Stimulated activated CD8-positive, alpha-beta memory T cell treated with anti-CD3 and anti-CD28 coated beads, Interleukin-4, amount 100 ng/mL, for 4 hours (primary cell): ENCODE measurements around the gene GPR31.

ENCODE experiments used
- DNase-seq, 2 donors: peaks; one replicate each; pipeline ENCODE4 v3.0.0-alpha.2; 2020; ENCODE audit warnings: low read depth in 2 of 2, low spot score in 1 of 2

GPR31 gene

DNA sequence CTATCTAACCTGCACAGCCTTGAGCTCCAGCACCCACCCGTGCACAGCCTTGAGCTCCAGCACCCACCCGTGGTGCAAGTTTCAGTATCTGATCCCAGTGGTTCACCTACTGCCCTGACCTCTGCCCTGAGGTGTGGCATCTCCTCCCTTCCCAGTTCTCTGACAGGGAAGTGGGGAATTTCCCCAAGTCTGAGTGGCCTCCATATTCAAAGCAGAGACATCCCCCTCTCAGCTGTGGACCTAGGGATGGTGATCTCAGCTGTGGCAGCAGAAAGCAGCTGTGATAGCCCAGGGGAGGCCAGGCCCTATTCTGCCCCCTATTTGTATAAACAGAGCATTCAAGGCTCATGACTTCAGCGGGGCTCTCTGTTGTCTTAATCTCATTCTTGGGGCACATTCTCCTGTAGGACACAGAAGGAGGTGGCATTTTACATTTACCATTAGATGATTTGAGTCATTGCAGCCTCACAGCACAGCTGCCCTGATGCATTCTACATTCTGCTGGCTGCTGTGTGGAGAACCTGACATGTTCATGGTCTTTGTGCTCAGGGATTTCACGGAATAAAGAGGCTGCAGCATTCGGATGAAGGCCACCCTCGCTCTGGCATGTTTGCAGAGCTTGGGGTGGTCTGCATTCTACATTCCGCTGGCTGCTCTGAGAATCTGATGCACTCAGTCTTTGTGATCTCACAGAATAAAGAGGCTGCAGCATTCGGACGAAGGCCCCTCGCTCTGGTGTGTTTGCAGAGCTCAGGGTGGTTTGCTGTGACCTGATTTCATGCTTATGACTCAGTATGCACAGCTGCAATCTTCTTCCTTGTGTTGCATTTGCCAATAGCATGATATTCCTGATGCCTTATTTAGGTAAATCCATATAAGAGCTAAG, 16.9 kb downstream of the GPR31 start:
- no peak for DNase-seq

DNA sequence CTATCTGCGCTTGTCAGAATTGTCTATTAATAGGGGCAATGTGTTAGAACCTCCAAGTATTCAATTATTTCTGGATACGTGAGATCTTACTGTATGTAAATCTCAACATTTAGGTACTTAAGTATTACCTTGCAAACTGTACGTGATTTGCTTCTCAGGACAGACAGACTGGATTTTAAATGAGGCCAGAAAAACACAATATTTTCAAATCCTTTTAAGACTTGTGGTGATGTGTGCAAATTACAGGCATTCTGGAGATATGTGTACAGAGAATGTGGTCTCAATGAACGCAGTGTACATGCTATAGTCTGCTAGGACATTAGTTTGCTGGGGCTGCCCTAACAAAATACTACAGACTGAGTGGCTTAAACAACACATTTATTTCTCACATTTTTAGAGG, 18.0 kb downstream of the GPR31 start:
- no peak for DNase-seq

DNA sequence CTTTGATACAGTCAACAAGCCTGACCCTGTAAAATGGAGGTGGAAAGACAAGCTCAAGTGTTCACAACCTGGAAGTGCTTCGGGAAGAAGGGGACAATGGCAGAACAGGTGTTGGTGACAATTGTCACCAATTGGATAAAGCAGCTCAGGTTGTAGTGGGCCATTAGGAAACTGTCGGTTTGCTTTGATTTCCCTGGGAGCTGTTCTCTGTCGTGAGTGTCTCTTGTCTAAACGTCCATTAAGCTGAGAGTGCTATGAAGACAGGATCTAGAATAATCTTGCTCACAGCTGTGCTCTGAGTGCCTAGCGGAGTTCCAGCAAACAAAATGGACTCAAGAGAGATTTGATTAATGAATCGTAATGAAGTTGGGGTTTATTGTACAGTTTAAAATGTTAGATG, 19.9 kb downstream of the GPR31 start:
- no peak for DNase-seq

DNA sequence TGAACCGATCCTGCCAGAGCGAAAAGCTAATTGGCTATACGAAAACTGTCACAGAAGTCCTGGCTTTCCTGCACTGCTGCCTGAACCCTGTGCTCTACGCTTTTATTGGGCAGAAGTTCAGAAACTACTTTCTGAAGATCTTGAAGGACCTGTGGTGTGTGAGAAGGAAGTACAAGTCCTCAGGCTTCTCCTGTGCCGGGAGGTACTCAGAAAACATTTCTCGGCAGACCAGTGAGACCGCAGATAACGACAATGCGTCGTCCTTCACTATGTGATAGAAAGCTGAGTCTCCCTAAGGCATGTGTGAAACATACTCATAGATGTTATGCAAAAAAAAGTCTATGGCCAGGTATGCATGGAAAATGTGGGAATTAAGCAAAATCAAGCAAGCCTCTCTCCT, 20.7 kb downstream of the GPR31 start:
- no peak for DNase-seq

- DNase-seq, result no peak
Measured at GRCh38 chr6:167136376-167136775, 21.4 kb downstream of the GPR31 start.

DNA sequence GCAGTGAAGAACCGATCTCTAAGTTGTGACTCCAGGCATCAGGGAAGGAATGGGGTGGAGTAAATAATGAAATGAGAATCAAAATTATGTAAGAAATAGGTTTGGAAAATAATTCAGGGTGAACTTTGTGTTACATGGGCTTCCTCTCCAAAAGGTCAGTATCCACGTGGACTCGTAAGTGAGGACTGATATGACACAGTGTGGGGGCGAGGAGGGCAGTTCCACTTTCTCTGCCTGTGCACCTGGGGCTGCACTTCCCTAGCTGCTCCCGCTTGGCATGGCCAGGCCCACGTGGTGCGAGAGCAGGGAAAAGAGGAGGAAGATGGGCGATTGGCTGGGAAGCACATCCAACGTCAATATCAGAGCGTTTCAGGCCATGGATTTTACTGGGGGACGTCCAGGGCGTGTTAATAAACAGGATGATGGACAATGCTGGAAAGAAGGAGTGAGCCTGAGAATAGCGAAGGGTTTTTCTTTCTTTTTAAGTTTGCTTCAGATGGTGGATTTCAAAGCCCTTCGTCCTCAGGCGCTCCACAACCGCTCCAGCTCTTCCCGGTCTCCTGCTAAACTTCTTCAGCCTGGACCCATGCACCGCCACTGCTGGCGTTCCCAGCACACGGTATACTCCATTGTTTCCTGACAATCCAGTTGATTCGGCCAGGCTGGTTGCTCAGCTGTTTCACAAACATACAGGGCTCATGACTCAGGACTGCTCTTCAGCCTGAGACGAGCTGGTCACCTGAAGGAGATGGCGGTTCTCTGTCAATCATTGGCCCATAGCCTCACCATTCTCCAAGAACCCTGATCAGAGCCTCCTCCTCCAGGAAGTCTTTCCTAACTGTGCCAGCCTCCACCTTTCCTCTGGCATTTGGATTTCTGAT, 23.1 kb downstream of the GPR31 start:
- DNase-seq, result no peak

GRCh38 chr6:167130712-167131684, 26.8 kb downstream of the GPR31 start:
- no peak for DNase-seq

GRCh38 chr6:167130008-167130677, 27.6 kb downstream of the GPR31 start:
- no peak for DNase-seq

DNA sequence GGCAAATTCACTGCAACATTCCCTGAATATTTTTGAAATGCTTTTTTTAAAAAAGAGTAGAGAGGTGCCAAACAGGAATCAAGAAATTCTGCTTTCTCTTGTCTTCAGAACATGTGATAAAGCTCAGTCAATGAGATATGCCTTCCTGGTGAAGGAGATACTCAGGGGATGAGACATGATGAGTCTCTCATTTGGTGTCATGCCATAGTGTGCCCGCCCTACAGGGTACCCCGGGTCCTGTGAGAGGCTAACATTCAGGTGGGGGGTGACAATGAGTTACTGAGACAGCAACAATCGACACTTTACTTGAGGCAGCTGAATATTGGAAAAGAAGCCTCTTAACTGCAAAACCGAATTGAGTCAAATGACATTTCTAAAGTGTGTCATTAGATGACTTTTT, 28.2 kb downstream of the GPR31 start:
- no peak for DNase-seq

DNA sequence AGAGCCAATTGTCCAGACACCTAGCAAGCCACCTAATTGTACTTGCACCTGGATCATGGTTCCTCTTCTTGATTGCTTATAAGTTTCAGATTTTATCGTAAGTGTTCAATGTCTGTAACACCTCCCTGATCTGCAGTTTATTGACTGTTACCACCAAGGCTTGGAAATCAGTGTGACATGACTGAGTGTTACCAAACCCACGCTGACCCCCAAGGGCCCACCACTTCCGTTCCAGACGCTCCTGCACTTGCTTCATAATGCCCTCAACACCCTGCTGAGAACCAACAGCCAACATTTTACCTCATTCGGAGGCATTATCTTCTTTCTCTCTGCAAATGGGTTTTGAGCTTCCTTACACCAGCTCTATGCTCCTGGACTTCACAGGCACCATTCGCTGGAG, 28.6 kb downstream of the GPR31 start:
- no peak for DNase-seq

- DNase-seq, result no peak
Measured at GRCh38 chr6:167127785-167128531, 29.8 kb downstream of the GPR31 start.

DNA sequence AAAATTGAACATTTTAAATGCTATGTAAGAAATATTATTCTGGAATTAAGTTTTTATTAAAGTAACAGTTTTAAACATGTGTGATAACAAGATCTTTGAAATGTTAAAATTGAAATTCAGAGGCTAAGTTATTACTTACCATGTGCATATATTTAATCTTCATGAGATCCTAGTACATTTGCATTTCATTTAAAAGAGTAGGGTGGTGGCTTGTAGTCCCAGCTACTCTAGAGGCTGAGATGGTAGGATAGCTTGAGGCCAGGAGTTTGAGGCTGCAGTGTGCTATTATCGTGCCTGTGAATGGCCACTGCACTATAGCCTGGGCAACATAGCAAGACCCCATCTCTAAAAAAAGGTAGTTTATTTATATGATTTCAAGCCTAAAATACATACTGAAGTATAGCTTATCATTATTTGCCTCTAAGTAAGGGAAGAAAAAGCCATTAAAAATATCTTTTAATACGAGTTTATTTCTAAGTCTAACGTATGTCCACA, 31.9 kb downstream of the GPR31 start:
- DNase-seq, result no peak

- DNase-seq, result no peak
Measured at GRCh38 chr6:167125410-167125809, 32.4 kb downstream of the GPR31 start.

- no peak for DNase-seq
Measured at GRCh38 chr6:167124753-167125152, 33.0 kb downstream of the GPR31 start.

DNA sequence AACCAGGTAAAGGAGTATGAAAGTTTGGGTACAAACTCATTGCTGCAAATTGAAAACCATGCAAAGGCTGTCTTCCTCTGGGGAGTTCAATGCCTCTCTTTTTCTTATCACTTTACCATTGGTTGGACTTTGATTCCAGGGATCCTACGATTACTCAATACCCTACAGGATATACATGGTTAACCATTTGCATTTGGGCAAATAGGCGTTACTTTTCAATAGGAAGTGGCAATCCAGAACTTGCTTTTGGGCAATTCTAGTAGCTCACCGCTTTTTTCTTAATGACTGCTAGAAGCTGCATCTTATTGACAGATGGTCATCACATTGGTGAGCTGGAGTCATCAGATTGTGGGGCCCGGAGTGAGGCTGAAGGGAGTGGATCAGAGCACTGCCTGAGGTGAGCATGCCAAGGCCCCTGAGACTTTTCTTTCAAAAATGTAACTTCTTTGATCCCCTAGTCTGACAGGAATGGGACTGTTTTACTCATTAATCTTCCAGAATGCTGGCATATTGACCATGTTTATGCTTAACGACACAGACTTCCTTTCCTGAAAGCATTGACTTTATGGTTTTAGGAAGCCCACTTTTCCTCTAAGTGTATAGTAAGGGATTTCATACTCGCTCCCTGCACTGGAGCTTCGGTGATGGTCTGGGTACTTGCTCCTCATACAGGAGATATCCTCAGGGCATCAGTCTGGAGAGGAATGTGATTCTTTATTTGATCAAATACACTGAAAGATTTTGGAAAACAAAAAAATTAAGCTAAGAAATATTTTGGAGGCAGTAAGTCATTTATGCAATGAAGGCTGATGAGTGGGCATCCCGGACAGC, 34.7 kb downstream of the GPR31 start, which contains the start of gene CCR6:
Gene CCR6, plus strand, starts transcription at position 270 of the 831 bp plus-strand sequence. CDS start 13,039 bp downstream, outside the sequence.
- DNase-seq, result no peak

- no peak for DNase-seq
Measured at GRCh38 chr6:167122041-167122826, 35.5 kb downstream of the GPR31 start.

DNA sequence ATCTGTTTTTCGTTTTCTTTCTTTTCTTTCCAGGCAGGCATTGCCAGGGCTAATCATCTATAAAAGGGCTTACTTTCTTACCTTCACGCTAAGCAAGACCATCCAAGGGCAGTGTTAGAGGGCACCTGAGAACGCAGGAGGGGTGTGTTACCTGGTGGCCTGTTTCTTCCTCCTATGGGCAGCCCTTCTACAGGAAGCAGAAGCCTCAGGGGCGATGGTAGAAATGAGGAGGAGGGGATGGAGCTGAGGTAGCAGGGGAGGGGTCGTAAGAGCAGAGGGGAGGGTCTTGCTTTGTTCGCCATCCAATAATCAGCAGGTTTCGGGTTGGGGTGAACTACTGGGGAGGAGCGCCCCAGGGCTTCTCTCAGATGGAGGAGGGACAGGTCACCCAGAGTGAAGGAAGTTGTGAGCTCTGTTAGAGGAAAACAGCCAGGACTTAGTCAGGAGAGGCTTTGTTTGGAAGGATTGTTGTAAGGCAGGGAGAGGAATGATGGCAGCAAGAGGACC, 36.4 kb downstream of the GPR31 start:
- DNase-seq, result no peak

- DNase-seq, result no peak
Measured at GRCh38 chr6:167120583-167120903, 37.2 kb downstream of the GPR31 start.
